Activated naive CD8-positive, alpha-beta T cell treated with anti-CD3 and anti-CD28 coated beads, Interleukin-2, amount 50 U/mL, for 16 hours (primary cell): Measurements from ENCODE around the gene ZXDC.

ENCODE experiments used
- DNase-seq: peaks from one replicate; pipeline ENCODE4 v3.0.0-alpha.2; 2020; ENCODE audit warnings: low read depth, low spot score

ZXDC gene, protein sequence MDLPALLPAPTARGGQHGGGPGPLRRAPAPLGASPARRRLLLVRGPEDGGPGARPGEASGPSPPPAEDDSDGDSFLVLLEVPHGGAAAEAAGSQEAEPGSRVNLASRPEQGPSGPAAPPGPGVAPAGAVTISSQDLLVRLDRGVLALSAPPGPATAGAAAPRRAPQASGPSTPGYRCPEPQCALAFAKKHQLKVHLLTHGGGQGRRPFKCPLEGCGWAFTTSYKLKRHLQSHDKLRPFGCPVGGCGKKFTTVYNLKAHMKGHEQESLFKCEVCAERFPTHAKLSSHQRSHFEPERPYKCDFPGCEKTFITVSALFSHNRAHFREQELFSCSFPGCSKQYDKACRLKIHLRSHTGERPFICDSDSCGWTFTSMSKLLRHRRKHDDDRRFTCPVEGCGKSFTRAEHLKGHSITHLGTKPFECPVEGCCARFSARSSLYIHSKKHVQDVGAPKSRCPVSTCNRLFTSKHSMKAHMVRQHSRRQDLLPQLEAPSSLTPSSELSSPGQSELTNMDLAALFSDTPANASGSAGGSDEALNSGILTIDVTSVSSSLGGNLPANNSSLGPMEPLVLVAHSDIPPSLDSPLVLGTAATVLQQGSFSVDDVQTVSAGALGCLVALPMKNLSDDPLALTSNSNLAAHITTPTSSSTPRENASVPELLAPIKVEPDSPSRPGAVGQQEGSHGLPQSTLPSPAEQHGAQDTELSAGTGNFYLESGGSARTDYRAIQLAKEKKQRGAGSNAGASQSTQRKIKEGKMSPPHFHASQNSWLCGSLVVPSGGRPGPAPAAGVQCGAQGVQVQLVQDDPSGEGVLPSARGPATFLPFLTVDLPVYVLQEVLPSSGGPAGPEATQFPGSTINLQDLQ

DNA sequence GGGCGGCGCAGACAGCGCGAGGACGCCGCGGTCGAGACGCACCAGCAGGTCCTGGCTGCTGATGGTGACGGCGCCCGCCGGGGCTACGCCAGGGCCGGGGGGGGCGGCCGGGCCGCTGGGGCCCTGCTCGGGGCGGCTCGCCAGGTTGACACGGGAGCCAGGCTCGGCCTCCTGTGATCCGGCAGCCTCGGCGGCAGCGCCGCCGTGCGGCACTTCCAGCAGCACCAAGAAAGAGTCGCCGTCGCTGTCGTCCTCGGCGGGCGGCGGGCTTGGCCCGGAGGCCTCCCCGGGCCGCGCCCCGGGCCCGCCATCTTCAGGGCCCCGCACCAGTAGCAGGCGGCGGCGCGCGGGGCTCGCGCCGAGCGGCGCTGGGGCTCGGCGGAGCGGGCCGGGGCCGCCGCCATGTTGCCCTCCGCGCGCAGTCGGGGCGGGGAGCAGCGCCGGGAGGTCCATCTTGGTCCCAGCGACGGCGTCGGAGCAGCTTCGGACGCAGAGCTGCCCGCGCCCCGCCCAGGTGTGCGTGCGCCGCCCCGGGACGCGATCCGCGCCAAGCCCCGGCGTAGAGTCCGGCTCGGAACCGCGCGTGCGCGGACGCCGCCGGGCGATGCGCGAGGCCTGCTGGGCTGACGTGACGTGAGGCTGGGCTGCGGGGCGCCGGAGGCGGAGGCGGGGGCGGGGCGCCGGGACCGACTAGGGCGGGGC, at the start of gene ZXDC:
Gene ZXDC (minus strand): TSS at position 479 of the 702 bp plus-strand sequence. CDS start 26 bp downstream, at position 453.
- peak; percentile 80 for DNase-seq

DNA sequence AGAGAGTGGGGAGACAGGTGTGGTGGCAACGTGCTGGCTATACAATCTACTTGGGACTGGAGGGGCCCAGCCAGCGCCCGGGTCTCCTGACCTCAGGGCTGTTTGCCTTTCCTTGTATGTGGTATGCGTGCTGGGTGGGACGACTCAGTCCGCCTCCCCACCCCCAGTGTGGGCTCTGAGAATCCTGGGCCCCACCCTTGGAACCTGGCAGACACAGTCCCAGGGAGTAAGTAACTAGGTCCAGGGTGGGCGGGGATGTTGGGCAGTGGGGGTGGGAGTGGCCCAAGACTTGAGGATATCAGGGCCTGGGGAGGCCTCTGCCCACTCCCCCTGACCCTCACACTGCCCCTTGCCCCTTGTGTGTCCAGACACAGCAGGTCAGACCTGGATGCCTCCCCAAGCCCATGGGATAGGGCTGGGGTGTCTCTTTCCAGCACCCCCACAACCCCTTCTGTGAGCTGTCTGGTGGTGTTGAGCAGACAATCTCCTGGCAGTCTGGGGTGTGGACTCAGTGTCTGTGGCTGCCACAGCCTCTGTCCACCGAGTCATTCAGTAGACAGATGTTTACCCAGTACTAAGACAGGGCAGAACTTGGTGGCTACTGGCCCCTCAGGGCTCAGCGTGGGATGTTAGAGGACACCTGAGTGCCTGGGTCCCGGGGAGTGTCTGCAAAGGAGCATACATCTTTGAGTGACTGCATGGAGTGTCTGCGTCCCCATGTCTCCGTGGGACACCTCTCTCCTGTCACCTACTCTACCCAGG, 49.6 kb upstream of the ZXDC start:
- no peak for DNase-seq

DNA sequence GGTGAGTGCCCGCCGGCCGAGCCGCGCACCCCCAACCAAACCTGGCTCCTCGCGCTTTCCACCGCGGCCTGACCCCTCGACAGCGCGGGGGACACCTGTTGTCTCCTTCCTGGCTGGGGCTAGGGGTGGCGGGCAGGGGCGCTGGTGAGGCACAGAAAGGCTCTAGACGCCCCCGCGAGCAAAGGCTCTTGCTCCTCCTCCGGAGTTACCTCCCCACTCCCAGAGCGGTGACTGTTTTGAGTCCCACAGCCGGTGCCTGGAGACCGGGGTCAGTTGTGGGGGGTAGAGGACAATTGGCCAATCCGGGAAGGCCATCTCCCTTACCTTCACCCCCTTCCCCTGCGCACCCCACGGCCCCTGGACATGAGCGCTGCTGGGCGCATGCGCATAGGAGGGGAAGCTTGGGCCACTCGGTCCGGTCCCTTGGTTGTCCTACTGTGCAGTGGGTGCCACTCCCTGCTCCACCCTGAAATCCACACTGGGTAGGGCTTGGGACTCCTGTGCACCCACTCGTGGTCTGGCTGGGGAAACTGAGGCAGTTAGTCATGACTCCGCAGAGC, 48.8 kb upstream of the ZXDC start:
- no peak for DNase-seq

DNA sequence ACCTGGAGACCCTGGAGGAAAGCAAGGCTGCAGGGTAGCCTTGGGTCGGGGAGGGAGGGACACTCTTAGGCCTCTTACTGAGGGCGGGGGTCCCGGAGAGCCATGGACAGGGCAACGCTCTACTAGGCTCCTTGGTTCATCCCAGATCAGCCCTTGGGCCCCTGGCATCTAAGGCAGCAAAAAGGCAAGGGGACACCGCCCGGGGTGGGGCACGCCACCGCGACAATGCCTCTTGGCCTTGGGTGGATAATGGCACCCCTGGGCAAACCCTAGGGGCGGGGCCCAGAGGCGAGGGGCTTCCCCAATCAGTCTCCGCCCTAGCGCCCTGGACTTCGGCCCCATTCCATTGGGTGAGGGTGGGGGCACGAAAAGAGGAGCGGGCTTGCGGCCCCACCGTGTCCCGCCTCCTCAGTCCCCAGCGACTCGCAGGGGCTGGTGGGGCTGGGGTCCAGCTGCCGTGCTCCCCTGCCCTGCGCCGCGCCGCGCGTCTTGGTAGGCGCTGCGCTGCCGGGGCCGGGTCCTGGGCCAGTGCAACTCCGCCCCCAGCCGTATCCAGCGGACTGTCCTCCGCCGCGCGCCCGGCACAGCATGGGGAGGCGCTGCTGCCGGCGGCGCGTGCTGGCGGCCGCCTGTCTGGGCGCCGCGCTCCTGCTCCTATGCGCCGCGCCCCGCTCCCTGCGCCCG, 48.2 kb upstream of the ZXDC start, which contains the start of gene CHST13:
Gene CHST13 (plus strand): TSS at position 411 of the 684 bp plus-strand sequence. CDS start 178 bp downstream, at position 589.
- DNase-seq: no peak

DNA sequence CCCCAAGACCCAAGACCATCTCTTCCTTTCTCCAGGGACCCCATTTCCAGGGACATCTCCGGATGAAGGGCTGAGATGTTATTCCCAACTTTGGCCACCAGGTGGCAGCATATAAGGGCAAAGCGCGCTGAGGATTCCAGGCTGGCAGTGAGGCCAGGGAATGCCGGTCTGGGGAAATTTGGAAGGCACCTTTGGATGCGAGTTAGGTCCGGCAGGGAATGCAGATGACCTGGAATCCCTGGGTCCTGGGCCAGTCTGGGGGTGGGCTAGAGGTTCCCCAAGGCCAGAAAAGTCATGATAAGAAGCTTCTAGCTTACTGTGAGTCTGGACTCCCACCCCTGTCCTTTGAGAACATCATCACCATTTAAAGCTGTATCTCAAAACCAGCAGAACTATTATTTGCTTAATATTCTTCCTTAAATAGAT, 46.7 kb upstream of the ZXDC start:
- DNase-seq: no peak

DNA sequence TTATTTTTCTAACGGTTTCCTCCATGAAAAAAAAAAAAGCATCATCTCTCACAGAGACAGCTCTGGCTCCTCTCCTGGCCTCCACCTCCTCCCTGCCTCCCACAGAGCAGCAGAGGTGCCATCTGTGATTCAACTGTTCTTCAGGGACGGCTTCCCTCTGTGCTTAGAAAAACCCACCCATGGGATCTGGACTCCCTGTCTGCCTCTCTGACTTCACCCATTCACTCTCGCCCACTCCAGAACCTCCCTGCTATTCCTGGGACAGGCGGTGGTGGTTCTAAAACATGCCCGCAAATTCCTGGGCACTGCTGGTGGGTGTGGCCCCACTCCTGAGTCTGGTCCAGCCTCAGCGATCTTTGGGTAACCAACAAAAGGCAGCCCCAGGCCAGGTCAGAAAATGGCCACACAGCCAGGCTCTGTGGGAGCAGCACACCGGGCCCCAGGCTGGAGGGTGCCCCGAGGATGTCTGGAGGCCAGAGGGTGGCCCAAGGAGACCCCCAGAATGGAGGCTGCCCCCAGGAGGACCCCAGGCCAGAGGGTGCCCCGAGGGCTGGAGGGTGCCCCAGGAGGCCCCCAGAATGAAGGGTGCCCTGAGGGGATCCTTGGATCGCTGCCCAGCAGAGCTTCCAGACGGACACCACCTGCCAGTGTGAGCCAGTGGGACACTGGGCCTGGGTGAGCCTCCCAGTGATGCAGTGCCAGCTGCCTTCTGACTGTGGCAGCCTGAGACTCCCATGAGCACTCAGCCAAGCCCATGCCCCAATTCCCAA, 45.6 kb upstream of the ZXDC start:
- DNase-seq: no peak

DNA sequence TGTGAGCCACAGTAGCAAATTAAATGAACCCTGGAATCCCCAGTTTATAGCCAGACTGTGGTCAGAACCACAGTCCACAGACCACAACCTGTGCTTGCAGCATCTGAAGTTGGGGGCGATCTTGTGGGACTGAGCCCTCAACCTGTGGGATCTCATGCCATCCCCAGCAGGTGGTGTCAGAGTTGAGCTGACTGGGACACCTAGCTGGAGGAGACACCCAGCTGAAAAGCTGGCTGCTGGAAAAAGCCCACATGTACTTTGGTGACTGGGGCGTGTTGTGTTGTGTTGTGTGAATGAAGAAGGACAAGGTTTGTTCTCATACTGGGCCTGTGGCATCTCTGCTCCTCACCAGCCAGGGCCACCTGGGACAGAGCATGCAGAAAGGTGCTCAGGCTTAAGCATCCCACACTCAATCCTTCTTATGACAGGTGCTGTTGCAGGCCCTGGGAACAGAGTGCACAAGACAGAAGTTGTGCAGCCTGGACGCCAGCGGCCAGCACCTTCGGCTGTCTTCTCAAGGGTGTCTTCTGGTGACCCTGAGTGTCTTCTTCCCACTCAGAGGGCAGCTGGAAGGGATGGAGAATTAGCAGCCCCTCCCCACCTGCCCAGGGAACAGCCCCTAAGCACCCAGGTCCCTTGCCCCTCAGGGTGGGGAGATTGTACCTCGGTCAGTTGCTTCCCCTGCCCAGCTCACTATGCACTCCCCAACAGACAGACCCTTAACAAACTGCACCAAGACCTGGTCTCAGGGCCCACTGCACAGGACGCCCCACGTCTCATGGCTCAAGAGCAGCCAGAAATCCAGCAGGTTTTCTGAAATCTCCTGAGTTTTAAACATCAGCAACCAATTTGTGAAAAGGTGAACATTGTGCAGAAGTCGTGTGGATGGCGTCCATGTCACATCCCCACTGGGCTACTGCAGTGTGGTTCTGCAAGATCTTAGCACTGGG, 44.1 kb upstream of the ZXDC start:
- no peak for DNase-seq

DNA sequence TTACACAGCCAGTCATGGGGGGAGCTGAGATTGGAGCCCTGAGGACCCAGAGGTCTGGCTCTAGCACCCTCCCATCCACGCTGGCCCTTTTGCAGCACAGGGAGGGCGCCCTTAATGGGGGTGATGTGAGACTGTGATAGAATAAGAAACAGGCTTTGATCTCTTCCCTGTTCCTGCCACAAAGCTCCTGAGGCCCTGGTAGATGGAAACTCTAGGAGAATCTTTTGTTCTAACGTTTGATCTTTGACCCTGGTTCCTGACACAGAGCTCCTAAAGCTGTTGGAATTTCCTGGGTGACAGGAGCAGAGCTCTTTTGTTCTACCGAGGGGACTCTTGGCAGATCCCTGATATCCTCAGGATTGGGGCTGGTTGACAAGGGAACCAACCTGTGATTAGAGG, 43.1 kb upstream of the ZXDC start:
- DNase-seq: no peak

DNA sequence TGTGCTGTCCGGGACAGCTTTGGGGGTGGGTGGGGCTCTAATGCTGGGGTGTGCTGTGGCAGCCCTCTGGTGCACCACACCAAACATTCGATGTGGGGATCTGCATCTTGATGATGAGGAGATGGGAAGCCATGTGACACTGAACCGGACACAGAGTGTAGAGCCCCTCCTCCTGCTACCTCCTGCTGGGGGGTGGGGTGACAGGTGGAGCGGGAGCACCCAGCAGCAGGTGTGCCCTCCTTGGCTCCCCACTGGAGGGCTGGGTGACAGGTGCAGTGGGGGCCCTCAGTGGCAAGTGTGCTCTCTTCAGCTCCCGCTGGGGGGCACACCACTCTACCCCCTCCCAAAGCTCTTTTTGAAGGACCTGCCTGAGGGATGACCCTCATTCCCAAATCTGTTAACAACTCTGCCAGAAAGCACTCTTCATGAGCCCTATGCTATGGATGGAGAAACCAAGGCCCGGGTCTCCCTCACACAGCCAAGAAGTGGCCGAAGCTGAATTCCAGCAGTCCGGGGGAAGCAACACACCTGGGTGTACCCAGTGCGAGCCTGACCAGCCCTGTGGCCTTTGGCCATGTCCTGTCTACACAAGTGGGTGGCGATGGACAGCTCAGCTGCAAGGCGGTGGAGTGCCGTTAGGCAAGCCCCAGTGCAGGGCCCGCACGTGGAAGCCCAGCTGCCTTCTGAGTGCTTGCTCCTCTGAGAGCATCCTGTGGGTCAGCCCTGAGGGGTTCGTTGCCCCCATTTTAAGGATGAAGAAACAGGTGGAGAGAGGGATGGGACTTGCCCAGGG, 42.5 kb upstream of the ZXDC start:
- no peak for DNase-seq

DNA sequence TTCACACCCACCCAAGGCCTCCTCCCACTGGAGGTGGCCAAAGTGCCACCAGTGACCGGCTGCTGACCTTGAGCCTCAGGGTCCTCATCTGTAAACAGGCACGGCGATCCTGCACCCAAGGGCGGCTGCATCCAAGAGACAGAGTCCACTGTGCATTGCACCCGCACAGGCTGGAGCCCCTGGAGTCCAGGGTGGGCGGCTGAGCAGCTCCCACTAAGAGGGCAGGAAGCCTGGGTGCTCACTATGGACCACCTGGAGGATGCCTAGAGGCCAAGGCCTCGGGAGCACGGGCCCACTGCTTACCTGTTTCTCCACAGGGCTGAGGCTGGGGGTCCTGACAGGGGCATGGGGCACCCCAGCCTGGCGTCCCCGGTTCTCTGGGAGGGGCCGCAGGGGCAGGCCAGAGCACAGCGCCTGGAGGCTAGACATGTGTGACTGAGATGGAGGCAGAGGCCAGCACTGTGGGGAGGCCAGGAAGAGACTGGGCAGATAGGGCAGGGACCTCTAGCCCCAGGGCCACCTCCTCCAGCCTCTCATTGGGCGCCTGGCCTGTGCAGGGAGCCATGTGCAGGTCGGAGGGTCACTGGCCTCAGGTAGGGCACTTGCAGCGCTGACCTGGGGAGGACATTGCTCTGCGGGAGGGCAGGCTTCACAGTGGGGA, 41.7 kb upstream of the ZXDC start, which contains the start of gene UROC1:
Gene UROC1 (minus strand): TSS at position 483 of the 661 bp plus-strand sequence. CDS start 54 bp downstream, at position 429.
- no peak for DNase-seq

DNA sequence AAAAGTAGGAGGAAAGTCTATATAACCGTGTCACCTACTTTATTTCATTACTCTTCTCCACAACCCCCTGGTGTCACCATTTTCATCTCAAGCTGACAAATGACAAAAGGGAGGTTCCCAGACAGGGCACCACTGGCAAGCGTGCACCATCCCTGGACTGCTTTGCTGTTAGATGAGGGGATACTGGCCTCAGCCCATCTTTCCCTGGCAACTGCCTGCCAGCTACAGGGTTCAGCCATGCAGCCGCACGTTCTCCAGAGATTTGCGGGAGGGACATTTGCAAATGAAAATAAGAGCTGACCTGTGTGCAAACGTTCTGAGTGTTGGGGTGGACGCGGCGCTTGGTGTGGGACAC, 41.2 kb upstream of the ZXDC start:
- DNase-seq: no peak

DNA sequence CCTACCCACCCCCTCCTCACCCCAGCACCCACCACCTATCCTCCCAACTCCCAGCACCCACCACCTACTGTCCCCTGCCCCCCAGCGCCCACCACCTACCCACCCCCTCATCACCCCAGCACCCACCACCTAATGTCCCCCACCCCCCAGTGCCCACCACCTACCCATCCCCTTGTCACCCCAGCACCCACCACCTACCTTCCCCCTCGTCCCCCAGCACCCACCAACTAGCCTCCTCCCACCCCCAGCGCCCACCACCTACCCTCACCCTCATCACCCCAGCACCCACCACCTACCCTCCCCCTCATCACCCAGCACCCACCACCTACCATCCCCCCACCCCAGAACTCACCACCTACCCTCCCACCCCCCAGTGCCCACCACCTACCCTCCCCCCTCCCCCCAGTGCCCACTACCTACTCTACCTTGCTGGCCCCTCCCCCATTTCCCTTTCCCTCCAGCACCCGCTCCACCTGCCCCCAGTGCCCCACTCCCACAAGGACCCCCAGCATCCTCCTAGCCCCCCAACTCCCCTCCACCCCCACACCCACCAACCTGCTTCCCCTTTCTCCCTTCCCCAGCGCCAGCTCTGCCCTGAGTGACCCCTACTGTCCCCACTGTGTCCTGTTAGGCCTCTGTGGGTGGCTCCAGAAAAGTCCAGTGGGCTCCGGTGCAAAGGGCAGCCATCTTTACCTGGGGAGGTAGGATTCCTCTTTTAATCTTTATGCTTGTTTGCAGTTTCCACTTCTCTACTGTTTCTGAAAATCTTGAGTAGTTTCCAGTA, 40.7 kb upstream of the ZXDC start:
- no peak for DNase-seq

DNA sequence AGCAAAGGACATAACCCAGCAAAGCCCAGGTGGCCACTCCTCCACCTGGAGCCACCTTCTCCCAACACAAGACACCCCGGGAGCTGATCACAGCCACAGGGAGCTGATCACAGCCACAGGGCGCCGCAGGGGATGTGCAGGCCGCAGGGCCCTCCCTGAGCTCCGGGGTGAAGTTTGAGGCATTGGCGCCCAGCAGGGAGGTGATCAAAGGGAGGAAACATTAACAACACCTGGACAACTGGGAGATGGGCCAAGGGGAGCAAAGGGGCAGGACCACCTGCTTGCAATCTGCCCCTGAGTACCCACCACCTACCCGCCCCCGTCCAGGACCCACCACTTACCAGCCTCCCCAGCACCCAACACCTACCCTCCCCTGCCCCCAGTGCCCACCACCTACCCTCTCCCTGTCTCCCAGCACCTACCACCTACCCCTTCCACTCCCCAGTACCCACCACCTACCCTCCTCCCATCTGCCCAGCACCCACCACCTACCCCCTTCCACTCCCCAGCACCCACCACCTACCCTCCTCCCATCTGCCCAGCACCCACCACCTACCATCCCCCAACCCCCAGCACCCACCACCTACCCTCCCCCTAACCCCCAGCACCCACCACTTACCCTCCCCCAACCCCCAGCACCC, 39.5 kb upstream of the ZXDC start:
- DNase-seq: no peak

DNA sequence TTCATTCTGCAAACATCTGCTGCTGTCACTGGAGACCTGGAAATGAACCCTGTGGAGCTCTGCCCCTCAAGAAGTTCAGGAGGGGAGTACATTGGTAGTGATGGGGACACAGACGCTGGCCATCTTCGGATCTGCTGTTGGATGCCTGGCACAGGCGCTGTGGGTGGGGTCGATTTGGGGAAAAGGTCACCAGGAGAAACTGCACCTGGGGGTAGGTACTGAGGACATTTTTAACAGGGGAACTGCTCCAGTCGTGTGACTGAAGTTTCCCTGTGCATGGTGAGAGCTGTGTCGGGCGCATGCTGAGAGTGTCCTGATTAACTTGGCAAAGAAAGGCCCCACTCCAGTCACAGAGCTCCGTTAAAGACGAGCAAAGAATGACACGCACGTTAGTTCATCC, 38.5 kb upstream of the ZXDC start:
- no peak for DNase-seq

DNA sequence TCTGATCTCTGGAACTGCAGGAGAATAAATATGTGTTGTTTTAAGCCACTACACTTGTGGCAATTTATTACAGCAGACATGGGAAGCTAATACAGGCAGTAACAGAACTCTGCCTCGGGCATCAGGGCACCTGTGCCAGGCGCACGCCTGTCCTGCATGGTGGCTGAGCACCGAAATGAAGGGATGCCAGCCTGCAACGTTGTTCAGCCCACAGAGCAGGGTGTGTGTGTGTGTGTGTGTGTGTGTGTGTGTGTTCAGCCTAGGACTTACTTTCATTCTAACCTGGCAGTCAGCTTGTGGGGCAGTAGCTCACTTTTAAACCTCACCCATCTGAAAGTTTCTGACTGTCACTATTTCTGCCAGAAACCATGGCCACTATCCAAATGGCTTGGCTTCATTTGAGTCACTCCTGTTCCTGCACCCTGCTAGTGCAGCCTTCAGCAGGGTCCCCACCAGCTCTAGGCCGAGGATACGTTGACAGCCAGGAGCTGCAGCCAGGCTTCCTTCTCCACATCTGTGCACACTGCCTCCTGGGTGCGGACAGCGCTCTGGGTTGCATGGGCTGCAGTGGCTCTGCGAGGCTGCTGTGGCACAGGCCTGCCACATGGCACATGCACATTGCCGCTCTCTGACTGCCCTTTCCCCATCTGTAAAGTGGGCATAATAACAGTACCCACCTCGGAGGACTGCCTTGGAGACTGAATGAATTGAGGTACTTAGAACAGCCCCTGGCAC, 37.4 kb upstream of the ZXDC start:
- DNase-seq: no peak
